ENCODE results near the gene PRAME. TPM values are rescaled to one million over a fixed set of nuclear protein-coding genes. Genes with fewer than 3 reads are reported as not detected.

The PRAME gene
- total and polyA plus RNA-seq, 2 of the 13 experiments (the other 11 are each of a cell fraction or from before 2014, with no cell fraction given), result 0.11 to 0.83 TPM

GRCh38 chr22:22547226-22547625 lies 11.8 kb downstream of the PRAME start:
- Histone ChIP-seq H3K79me2 (ENCODE audit: insufficient read depth, low read length) (no peaks in the 10 kb centered on the region), H3K4me3 (replicated peaks in 1 of 3; ENCODE audit: insufficient read depth in 1 of 3, low read depth in 2 of 3, low read length in 3 of 3) (no peak overlapping the region), H3K36me3 (replicated peaks in 1 of 2; ENCODE audit: control insufficient read depth in 1 of 2, insufficient read depth in 2 of 2, low read length in 2 of 2) (no peaks in the 10 kb centered on the region), H3K4me1 (ENCODE audit: insufficient read depth, low read length) (no peaks in the 10 kb centered on the region), H3K4me2 (ENCODE audit: low read depth, low read length) (no peak overlapping the region), H2AFZ (ENCODE audit: low read length) (no peak overlapping the region), H3K27ac (ENCODE audit: extremely low read length, insufficient read depth, low read length) (no peak overlapping the region), H3K27me3 (ENCODE audit: control insufficient read depth in 1 of 2, insufficient read depth in 2 of 2, low read length in 2 of 2) (peaks cover 0 to 13% of the 10 kb centered on the region in 2 experiments; a peak in 2 of 5 replicates), H3K9ac (ENCODE audit: insufficient read depth, low read depth, low read length) (no peak overlapping the region), H3K9me3 (ENCODE audit: low read length) (no peaks in the 10 kb centered on the region), H4K20me1 (ENCODE audit: insufficient read depth, low read length) (no peaks in the 10 kb centered on the region)
- ChIA-PET POLR2A (no interaction called here), CTCF (ENCODE audit: low intra/inter-chr PET ratio, low total read pairs) (no interaction called here)
- DNase-seq (ENCODE audit: low spot score), result no peak
- no peak for FAIRE-seq
- 0% methylated on average over 1 of the region's 3 CpGs for WGBS (ENCODE audit: low lambda C conversion rate)
- intact Hi-C loops (cut with micrococcal nuclease; ENCODE audit: unreplicated experiment), result no loop called here
- ATAC-seq, result no peak
- no TSS peak for BruUV-seq (replicated peaks)
- TF ChIP-seq UBTF (CRISPR knock-in tag; IDR thresholded peaks at IDR 0.05) (no peak), ARNTL (CRISPR knock-in tag; IDR thresholded peaks at IDR 0.05) (no peak), SMC3 (IDR thresholded peaks at IDR 0.05; ENCODE audit: low read length) (no peak), ZNF282 (IDR thresholded peaks at IDR 0.05; ENCODE audit: partially characterized antibody) (no peak), MAZ (IDR thresholded peaks at IDR 0.05; ENCODE audit: borderline replicate concordance, low read depth, low read length) (no peak), MAZ (CRISPR knock-in tag; IDR thresholded peaks at IDR 0.05; ENCODE audit: low read depth) (no peak), CBX1 (IDR thresholded peaks at IDR 0.05; ENCODE audit: low read depth) (no peak), ZNF562 (CRISPR knock-in tag; IDR thresholded peaks at IDR 0.05; ENCODE audit: borderline replicate concordance) (no peak)
- in situ Hi-C loops (cut with HindIII; ENCODE audit: extremely low pct_ligation_motif_present, low pct_unique_long_range_greater_than_20kb), result no loop called here

All from HepG2 (cell line).